ENCODE results near the gene PNKD.

GRCh38 chr2:218382785-218383184 lies 112.5 kb downstream of the PNKD start:
- TF ChIP-seq CTCF (IDR thresholded peaks at IDR 0.05) (no peak), EZH2phosphoT487 (IDR thresholded peaks at IDR 0.05) (no peak), EZH2 (IDR thresholded peaks at IDR 0.05) (no peak)

All from neural progenitor cell (in vitro differentiated cells).